GM18870 (cell line): ENCODE measurements around the gene ULK4.
A peak's percentile ranks its signal among the peaks of the same experiment; 100 is the strongest.
"Not testable (repeated sequence)": the region's sequence is repeated elsewhere in the genome, so short reads cannot be mapped to it uniquely, and the experiment has no call there.

Experiments used
- ATAC-seq: cut with Tn5 transposase; IDR thresholded peaks from one replicate; pipeline ENCODE4 v1.9.1; 2021; ENCODE audit warnings: moderate library complexity; ENCODE audit not compliant: unreplicated experiment

Gene ULK4

GRCh38 chr3:41961751-41962679, at the start of gene ULK4:
Gene ULK4, minus strand, starts transcription at chr3:41962103. Its CDS starts 7,344 bp downstream, at chr3:41954759.
- ATAC-seq: peak; percentile 94

DNA sequence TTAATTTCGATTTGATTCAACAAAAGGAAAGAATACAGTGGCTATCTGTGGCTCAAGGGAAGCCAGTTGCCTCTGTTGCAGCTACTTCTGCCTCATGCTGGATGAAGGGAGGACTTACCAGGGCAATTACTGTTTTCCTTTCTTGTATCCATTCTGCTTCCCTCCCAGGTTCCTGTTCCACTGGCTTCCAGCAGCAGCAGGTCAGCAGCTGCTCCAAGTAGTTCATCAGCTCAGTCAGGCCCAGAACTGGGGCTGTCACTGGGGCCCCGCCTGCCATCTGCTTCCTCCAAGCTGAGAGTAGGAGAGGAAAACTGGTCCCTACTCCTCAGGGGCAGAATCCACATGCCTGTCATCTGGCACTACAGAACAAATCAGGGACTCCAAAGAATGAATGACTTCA, 48.6 kb upstream of the ULK4 start:
- ATAC-seq: no peak

DNA sequence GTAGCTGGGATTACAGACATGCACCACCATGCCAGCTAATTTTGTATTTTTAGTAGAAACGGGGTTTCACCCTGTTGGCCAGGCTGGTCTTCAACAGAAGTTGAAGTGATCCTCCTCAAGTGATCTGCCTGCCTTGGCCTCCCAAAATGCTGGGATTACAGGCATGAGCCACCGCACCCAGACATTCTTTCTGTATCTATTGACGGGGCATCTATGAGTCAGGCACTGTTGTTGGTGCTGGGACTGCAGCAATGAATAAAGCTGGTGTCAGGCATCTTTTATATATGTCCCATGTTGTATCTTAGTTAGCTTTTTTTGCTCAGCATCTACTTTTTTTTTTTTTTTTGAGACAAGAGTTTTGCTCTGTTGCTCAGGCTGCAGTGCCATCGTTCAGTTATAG, 47.6 kb upstream of the ULK4 start:
- ATAC-seq: no peak

GRCh38 chr3:42007785-42008184, 45.9 kb upstream of the ULK4 start:
- no peak for ATAC-seq

DNA sequence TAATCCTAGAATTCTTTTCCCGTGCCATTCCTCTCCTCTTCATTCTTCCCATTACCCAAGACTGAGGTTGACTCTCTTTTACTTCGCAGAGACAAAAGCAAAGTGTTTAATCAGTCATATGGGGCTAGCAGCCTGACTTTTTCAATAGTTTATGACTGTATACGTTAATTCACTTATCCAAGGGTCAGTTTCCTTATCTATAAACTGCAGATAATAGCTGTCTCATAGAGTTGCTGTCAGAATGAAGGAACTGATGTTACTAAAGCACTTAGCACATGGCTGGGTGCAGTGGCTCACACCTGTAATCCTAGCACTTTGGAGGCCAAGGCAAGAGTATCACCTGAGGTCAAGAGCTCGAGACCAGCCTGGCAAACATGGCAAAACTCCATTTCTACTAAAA, 43.5 kb upstream of the ULK4 start:
- no peak for ATAC-seq

DNA sequence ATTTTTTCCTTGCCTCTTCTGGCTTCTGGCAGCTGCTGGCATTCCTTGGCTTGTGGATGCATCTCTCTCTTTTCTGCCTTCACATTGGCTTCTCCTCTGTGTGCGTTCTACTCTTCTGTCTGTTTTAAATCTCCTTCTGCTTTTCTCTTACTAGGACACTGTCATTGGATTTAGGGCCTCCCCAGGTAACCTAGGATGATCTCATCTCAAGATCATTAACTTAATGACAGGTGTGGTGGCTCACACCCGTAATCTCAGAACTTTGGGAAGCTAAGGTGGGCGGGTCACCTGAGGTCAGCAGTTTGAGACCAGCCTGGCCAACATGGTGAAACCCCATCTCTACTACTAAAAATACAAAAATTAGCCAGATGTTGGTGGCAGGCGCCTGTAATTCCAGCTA, 40.9 kb upstream of the ULK4 start:
- ATAC-seq: no peak

DNA sequence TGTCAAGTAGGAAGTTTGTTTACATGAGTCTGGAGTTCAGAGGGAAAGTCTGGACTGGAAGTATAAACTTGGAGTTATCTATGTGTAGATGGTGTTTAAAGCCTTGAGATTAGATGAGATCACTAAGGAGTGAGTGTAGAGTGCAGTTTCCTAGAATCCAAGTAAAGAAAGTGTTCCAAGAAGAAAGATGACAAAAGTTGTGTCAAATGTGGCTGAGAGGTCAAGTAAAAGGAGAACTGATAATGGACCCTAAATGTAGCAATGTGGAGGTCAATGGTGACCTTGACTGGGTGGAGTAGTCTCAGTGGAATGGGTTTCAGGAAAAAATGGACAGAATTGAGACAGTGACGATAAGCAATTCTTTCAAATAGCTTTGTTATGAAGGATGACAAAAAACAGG, 39.9 kb upstream of the ULK4 start:
- ATAC-seq: no peak

DNA sequence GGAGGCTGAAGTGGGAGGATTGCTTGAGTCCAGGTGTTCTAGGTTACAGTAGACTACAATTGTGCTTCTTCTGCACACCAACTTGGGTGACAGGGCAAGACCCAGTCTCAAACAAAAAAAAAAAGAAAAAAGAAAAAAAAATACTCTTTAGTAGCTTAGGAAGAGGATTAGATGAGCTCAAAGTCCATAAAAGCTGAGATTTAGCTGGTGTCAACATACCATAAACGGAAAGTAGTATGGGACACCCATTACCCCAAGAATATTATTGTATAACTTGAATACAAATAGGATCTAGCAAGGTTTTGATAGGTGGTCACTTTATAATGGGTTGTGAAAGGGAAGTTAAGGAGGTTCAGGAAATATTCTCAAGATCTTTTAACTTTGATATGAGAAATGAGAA, 38.0 kb upstream of the ULK4 start:
- no peak for ATAC-seq

DNA sequence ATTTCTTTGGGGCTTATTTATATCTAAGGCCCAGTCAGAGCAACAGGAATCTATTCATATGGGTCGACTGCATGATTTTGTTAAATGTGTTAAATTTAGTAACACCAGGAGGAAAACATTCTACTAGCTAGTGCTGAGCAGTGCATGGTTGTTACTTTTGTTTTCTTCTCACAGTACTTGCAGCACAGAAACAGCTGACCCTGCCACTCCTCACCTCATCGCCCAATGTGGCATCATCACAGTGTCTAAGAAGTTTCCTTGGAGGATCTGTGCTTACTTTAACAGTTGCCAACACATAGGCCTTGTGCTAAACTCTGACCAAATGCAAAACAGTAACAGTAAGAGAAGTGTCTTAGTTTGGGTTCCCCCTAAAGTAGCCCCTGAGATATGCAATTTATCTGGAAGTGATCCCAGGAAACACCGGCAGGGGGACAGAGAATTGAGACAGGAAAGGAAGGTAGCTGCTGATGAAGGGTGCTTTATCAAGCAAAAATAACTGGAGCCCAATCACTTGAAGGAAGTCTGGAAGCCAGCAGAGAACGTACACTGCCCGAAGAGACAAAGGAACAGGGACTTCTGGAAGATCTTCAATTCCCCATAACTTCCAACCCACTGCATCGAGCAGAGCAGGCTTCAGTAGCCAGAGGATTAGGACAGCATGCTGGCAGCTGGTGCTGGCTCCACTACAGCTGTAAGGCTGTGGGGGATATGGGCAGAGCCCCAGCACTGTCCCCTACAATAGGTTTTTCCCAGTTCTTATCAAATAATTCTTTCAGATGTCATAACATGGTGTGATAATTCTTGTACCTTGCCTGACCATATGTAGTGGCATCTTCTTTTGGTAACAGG, 36.0 kb upstream of the ULK4 start:
- ATAC-seq: no peak

DNA sequence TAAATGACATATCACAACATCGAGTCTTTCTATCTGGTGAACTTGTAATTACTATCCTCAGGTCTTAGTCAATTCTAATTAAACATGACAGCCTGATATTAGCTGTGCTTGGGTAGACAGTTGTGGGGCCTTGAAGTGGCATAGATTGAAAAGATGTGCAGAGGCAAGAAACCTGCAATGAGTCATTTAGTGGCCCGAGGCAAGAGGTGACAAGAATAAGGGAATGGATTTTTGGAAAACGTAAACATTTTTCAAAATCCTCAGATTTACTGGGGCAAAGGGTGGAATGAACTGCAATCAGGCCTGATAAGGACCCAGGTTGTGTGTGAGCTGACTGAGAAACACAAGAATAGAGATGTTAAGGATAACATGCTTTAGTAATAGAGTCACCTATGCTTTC, 29.5 kb upstream of the ULK4 start:
- no peak for ATAC-seq

DNA sequence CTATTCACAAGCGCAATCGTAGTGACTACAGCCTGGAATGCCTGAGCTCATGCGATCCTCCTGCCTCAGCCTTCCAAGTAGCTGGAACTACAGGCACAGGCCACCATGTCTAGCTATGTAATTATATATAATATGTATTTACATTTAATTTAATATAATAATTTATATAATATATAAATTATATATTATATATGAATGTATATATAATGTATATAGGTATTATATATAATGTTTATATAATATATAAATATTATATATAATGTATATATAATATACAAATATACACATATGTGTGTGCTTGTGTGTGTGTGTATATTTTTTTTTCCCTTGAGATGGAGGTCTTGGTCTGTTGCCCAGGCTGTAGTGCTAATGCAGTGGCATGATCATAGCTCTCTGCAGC, 27.6 kb upstream of the ULK4 start:
- ATAC-seq: no peak

GRCh38 chr3:41987627-41988026, 25.7 kb upstream of the ULK4 start:
- ATAC-seq: no peak

GRCh38 chr3:41986561-41986960, 24.7 kb upstream of the ULK4 start:
- ATAC-seq: no peak

- no peak for ATAC-seq
Observed at GRCh38 chr3:41985018-41985417, 23.1 kb upstream of the ULK4 start.

GRCh38 chr3:41983091-41983490, 21.2 kb upstream of the ULK4 start:
- not testable (repeated sequence) for ATAC-seq

DNA sequence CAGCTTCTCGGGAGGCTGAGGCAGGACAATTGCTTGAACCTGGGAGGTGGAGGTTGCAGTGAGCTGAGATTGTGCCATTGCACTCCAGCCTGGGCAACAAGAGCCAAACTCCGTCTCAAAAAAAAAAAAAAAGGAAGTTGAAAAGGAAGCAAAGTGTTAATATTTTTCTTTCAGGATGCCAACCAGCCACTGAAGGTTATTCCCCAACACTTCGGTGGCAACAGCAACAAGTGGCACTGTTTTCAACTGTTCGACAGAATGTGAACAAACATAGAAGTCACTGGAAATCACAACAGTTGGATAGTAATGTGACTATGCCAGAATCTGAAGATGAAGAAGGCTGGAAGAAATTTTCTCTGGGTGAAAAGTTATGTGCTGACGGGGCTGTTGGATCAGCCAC, 15.5 kb upstream of the ULK4 start:
- ATAC-seq: not testable (repeated sequence)

DNA sequence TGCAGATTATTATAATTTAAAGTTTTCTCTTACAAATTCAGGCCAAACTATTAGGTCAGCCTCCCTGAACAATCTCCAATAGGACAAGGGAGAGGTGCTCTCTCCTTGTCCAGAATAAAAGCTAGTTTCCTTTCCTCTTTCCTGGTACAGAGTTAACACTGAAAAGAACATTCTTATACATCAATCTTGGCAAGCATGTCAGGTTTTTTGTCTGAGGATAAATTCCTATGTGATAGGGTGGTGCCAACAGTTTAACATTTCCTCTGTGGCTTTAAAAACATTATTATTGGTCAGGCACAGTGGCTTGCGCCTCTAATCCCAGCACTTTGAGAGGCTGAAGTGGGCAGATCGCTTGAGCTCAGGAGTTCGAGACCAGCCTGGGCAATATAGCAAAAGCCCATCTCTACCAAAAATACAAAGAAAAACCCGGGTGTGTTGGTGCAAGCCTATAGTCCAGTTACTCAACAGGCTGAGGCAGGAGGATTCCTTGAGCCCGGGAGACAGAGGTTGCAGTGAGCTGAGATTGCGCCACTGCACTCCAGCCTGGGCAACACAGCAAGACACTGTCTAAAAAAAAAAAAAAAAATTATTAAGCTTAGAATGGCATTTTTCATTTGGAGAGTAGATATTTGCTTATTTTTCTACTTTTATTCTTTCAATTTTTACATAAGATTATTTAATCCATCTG, 13.7 kb upstream of the ULK4 start:
- ATAC-seq: no peak

GRCh38 chr3:41974223-41974622, 12.3 kb upstream of the ULK4 start:
- no peak for ATAC-seq

GRCh38 chr3:41972802-41973201, 10.9 kb upstream of the ULK4 start:
- ATAC-seq: no peak

- no peak for ATAC-seq
Observed at GRCh38 chr3:41966206-41966605, 4.3 kb upstream of the ULK4 start.

DNA sequence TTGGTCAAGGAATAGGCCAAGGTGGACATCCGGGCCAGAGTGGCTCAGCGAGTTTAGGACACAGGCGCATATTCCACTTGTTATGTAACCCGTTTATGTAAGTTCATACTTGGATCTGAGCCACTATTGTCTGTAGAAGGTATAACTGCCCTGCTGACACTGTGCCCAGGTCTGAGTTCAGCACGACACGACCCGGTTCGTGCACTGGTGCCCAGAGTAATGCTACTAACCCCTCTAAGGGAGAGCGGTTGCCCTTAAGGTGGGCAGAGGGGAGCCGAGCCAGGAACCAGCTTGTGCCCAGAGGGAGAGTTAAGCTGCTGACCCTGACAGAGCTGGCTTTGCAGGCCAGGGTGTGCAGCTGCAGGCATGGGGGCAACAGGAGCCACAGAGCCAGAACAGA, 1.9 kb upstream of the ULK4 start:
- no peak for ATAC-seq
